Mesothelial cell of epicardium (in vitro differentiated cells): ENCODE measurements around the gene LPAR5. TPM values are rescaled to one million over a fixed set of nuclear protein-coding genes. Genes with fewer than 3 reads are reported as not detected.
A peak's percentile ranks its signal among the peaks of the same experiment; 100 is the strongest.

Experiments used
- DNase-seq, 2 experiments: peaks; one replicate each; pipeline ENCODE4 v3.0.0; 2021; ENCODE audit warnings: low spot score in 2 of 2; ENCODE audit not compliant: unreplicated experiment in 2 of 2
- H3K27ac Mint-ChIP-seq: 2 replicates; pipeline ENCODE4 v1.8.0; 2021; ENCODE audit warnings: mixed read lengths
- H3K27me3 Mint-ChIP-seq: 2 replicates; pipeline ENCODE4 v1.8.0; 2021; ENCODE audit warnings: low read depth, mixed read lengths
- H3K36me3 Mint-ChIP-seq: 2 replicates; pipeline ENCODE4 v1.8.0; 2021; ENCODE audit warnings: mixed read lengths
- H3K4me1 Mint-ChIP-seq: 2 replicates; pipeline ENCODE4 v1.8.0; 2021; ENCODE audit warnings: mixed read lengths
- H3K4me3 Mint-ChIP-seq: 2 replicates; pipeline ENCODE4 v1.8.0; 2021; ENCODE audit warnings: mild to moderate bottlenecking, moderate library complexity, mixed read lengths
- H3K9me3 Mint-ChIP-seq: 2 replicates; pipeline ENCODE4 v1.8.0; 2021; ENCODE audit warnings: mixed read lengths
- total RNA-seq: library from RNA; stranded (reverse); gene quantifications from 3 replicates; pipeline ENCODE4 v1.2.1, GENCODE V29; 2021
- TF ChIP-seq, protein P1 (sequence below): fragments of 200-600 bp; sonication (generic); IDR thresholded peaks from one replicate; pipeline ENCODE4 v1.5.0; 2021; ENCODE audit warnings: antibody characterized with exemption; ENCODE audit not compliant: unreplicated experiment

Gene LPAR5
- total RNA-seq, 1 donor from 2014 or later, result 1.3 TPM

DNA sequence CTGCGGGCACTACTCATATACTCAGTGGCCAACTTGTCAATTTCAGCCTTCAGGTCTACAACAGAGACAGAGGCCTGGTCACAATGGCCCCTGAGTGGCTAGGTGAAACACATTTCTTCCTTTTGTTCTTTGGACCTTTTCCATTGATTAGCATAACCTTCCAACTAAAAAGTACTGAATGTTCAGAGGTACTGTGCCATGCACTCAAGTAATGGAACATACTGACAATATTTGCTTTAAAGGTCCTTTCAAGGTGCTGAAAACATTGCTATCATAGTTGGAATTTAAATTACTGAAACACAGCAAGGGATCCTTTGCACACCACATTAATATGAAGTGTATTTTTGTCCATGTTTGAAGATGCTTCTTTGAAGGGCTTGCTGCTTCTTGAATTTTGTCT is 17.6 kb upstream of the LPAR5 start:
- H3K4me1 Mint-ChIP-seq, result no peaks in the 10 kb centered on the region
- no peak overlapping the region for H3K27ac Mint-ChIP-seq
- no peak overlapping the region for H3K4me3 Mint-ChIP-seq
- no peaks in the 10 kb centered on the region for H3K27me3 Mint-ChIP-seq
- DNase-seq, result no peak
- H3K36me3 Mint-ChIP-seq, result peaks cover 34% of the 10 kb centered on the region
- H3K9me3 Mint-ChIP-seq, result no peaks in the 10 kb centered on the region
- TF ChIP-seq, protein P1, sequence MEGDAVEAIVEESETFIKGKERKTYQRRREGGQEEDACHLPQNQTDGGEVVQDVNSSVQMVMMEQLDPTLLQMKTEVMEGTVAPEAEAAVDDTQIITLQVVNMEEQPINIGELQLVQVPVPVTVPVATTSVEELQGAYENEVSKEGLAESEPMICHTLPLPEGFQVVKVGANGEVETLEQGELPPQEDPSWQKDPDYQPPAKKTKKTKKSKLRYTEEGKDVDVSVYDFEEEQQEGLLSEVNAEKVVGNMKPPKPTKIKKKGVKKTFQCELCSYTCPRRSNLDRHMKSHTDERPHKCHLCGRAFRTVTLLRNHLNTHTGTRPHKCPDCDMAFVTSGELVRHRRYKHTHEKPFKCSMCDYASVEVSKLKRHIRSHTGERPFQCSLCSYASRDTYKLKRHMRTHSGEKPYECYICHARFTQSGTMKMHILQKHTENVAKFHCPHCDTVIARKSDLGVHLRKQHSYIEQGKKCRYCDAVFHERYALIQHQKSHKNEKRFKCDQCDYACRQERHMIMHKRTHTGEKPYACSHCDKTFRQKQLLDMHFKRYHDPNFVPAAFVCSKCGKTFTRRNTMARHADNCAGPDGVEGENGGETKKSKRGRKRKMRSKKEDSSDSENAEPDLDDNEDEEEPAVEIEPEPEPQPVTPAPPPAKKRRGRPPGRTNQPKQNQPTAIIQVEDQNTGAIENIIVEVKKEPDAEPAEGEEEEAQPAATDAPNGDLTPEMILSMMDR, result no peak

GRCh38 chr12:6652391-6652790 is 16.6 kb upstream of the LPAR5 start:
- no peak overlapping the region for H3K27ac Mint-ChIP-seq
- TF ChIP-seq, protein P1, result no peak
- peaks cover 35% of the 10 kb centered on the region for H3K36me3 Mint-ChIP-seq
- H3K4me3 Mint-ChIP-seq, result no peak overlapping the region
- no peak for DNase-seq
- H3K9me3 Mint-ChIP-seq, result no peaks in the 10 kb centered on the region
- H3K4me1 Mint-ChIP-seq, result no peaks in the 10 kb centered on the region
- H3K27me3 Mint-ChIP-seq, result no peaks in the 10 kb centered on the region

DNA sequence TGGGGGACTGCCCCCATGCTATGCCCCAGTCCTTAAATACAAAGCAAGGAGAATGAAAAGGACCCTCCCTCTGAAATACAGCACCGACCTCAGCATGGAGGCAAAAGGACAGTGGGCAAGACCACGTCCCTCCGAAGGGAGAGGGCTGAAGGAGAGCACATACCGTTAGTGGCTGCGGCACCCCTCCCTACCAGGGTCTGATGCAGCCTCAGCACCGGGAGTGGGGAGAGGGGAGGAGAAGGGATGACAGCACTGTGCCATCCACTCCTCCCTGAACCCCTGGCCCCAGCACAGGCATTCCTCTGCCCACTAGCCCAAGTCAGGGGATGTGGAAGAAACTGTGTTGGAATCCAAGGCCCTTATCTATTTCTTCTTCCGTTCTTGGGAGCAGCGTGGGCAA is 15.1 kb upstream of the LPAR5 start:
- TF ChIP-seq, protein P1, result no peak
- H3K4me1 Mint-ChIP-seq, result peaks cover 6% of the 10 kb centered on the region
- no peak overlapping the region for H3K27ac Mint-ChIP-seq
- no peak for DNase-seq
- peaks cover 38% of the 10 kb centered on the region for H3K36me3 Mint-ChIP-seq
- peaks cover 3% of the 10 kb centered on the region for H3K27me3 Mint-ChIP-seq
- H3K9me3 Mint-ChIP-seq, result no peaks in the 10 kb centered on the region
- H3K4me3 Mint-ChIP-seq, result no peak overlapping the region

GRCh38 chr12:6647083-6647604 is 11.4 kb upstream of the LPAR5 start, which contains the start of gene ACRBP:
TSS of gene ACRBP (minus strand) at chr12:6647432. CDS start at chr12:6647366, 66 bp downstream.
- TF ChIP-seq, protein P1, result no peak
- Mint-ChIP-seq H3K4me3 (peak within 1 kb of the TSS; percentile 61), H3K27ac (no peak within 1 kb of the TSS), H3K9me3 (no peaks in the 10 kb centered on the region), H3K4me1 (peaks cover 13% of the 10 kb centered on the region), H3K36me3 (peaks cover 25% of the 10 kb centered on the region), H3K27me3 (peaks cover 7% of the 10 kb centered on the region)
- peak in 1 of 2 experiments; percentile 59 for DNase-seq

GRCh38 chr12:6646276-6647082 is 10.7 kb upstream of the LPAR5 start:
- Mint-ChIP-seq H3K4me3 (peak overlapping the region; percentile 61), H3K4me1 (peaks cover 13% of the 10 kb centered on the region), H3K27ac (no peak overlapping the region), H3K9me3 (no peaks in the 10 kb centered on the region), H3K27me3 (peaks cover 11% of the 10 kb centered on the region), H3K36me3 (peaks cover 23% of the 10 kb centered on the region)
- DNase-seq, result no peak
- TF ChIP-seq, protein P1, result no peak
